ENCODE results near the gene LTBP1.
A peak's percentile ranks its signal among the peaks of the same experiment; 100 is the strongest.
"Not testable (repeated sequence)": the region's sequence is repeated elsewhere in the genome, so short reads cannot be mapped to it uniquely, and the experiment has no call there.

The LTBP1 gene

DNA sequence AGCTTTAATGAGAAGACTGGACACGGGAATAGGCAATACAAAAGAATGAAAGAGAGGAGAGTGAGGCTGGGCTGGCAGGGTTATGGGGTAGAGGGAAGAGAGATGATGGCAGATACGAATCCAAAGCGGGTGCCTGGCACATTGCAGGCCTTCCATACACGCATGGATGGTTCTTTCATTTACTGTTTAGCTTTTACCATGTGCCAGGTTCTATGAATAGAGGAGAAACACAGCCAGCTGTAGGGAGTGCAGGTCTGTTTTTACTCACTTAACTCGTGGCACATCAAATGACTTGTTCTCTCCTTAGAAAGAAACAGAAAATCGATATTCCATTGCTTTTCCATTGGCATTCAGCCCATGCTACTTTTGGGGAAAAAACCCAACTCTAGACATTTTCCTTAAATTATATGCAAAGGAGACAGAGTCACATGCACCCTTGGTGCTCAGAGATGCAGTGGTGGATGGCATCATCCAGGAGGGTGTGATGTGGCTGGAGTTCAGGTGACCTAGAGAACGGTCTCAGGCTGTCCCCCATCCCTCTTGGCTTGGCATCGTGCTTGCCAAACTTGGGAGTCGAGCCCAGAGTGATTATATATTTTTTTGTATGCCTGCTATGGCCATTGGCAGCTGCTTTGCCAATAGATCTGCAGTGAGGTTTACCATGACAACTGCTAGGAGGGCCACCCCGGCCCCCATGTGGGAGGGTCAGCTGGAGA lies 6.2 kb downstream of the LTBP1 start:
- Histone ChIP-seq H3K27me3 (ENCODE audit: control insufficient read depth, insufficient read depth, low read length) (no peaks in the 10 kb centered on the region), H3K36me3 (ENCODE audit: control insufficient read depth, insufficient read depth, low read length) (no peaks in the 10 kb centered on the region), H3K27ac (ENCODE audit: low read depth, low read length) (peak overlapping the region; percentile 12), H3K4me3 (ENCODE audit: low read length) (no peak overlapping the region), H3K4me1 (ENCODE audit: control insufficient read depth, insufficient read depth, low read length) (peaks cover 3% of the 10 kb centered on the region), H3K9ac (ENCODE audit: low read length) (no peak overlapping the region)

DNA sequence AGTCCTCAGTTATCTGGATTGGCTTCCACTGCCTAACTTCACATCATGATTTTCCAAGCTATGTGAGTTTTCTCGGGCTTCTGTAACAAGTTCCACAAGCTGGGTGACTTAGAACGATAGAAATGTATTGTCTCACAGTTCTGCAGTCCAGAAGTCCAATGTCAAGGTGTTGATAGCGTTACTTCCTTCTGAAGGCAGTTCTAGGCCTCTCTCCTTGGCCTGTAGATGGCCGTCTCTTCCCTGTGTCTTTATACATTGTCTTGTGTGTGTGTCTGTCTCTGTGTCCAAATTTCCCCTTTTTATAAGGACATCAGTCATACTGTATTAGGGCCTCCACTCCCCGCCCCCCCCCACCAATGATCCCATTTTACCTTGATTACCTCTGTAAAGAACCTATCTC lies 7.5 kb downstream of the LTBP1 start:
- H3K27ac ChIP-seq (ENCODE audit: low read depth, low read length), result no peak overlapping the region
- peaks cover 3% of the 10 kb centered on the region for H3K4me1 ChIP-seq (ENCODE audit: control insufficient read depth, insufficient read depth, low read length)
- no peak overlapping the region for H3K9ac ChIP-seq (ENCODE audit: low read length)
- H3K36me3 ChIP-seq (ENCODE audit: control insufficient read depth, insufficient read depth, low read length), result no peaks in the 10 kb centered on the region
- H3K27me3 ChIP-seq (ENCODE audit: control insufficient read depth, insufficient read depth, low read length), result no peaks in the 10 kb centered on the region
- no peak overlapping the region for H3K4me3 ChIP-seq (ENCODE audit: low read length)

DNA sequence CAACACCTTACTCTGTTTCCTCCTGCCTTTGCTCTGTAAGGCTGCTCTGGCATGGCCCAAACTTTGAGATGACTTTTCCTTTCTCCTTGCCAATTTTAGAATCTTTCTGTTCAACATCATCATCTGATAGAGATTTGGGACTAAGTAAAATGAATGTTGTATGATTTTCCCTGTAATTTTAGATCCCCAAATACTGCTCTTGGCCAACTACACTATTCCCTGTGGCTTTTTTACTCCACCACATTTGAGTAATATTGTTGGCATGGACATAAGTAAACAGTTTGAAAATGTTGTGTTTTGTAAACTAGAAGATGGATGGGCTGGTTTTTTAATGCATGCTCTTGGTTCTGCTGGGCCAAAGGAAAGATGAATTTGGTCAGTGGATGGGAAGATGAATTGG lies 12.1 kb downstream of the LTBP1 start:
- H3K36me3 ChIP-seq (ENCODE audit: control insufficient read depth, insufficient read depth, low read length), result no peaks in the 10 kb centered on the region
- H3K27ac ChIP-seq (ENCODE audit: low read depth, low read length), result no peak overlapping the region
- H3K9ac ChIP-seq (ENCODE audit: low read length), result no peak overlapping the region
- H3K4me1 ChIP-seq (ENCODE audit: control insufficient read depth, insufficient read depth, low read length), result no peaks in the 10 kb centered on the region
- H3K4me3 ChIP-seq (ENCODE audit: low read length), result no peak overlapping the region
- H3K27me3 ChIP-seq (ENCODE audit: control insufficient read depth, insufficient read depth, low read length), result no peaks in the 10 kb centered on the region

DNA sequence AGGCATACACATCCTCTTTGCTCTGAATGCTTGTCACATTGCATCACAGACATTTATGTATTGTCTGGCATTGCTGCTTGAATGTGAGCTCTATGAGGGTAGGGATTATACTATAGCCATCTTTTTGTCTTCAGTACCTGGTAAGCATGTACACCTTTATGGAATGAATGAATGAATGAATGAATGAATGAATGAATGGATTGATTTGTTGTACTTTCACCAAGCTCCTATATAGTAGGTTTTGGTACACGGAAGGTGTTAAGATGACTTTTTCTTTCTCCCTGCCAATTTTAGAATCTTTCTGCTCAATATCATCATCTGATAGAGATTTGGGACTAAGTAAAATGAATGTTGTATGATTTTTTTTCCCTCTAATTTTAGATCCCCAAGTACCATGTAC lies 13.5 kb downstream of the LTBP1 start:
- Histone ChIP-seq H3K9ac (ENCODE audit: low read length) (no peak overlapping the region), H3K27ac (ENCODE audit: low read depth, low read length) (no peak overlapping the region), H3K4me3 (ENCODE audit: low read length) (no peak overlapping the region), H3K36me3 (ENCODE audit: control insufficient read depth, insufficient read depth, low read length) (no peaks in the 10 kb centered on the region), H3K4me1 (ENCODE audit: control insufficient read depth, insufficient read depth, low read length) (no peaks in the 10 kb centered on the region), H3K27me3 (ENCODE audit: control insufficient read depth, insufficient read depth, low read length) (no peaks in the 10 kb centered on the region)

DNA sequence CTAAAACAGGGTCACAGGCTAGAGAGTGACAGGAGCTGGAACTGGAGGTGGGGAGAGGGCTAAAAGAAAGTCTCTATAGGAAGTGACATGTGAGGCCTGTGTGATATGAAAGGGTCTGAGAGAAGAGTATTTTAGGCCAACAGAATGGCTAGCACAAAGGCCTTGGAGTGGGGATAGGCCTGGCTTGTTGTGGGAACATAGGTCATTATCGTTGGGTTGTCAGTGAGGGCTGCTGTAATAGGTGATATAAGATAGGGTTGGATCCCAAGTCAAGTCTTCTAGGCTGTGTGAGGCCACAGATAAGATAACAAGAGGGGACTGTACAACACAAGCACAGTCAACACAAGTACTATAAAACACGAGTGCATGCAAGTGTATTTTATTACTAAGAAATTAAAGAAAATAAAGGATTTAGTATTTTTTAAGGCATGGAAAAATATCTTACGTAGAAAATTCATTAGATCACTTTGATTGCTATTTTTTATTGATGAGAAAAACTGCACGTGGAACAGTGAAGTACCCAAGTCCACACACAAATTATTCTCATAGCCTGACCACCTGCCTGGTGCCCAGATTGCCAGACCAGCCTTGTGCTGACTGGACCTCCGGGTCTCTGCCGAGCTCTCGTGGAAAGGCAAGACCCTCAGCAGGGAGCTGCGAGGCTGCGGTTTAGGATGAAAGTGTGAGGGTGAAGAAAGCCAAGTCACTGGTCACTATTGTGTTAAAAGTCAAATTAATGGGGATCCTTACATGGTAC lies 14.1 kb downstream of the LTBP1 start:
- Histone ChIP-seq H3K9ac (ENCODE audit: low read length) (no peak overlapping the region), H3K4me3 (ENCODE audit: low read length) (no peak overlapping the region), H3K4me1 (ENCODE audit: control insufficient read depth, insufficient read depth, low read length) (no peaks in the 10 kb centered on the region), H3K36me3 (ENCODE audit: control insufficient read depth, insufficient read depth, low read length) (no peaks in the 10 kb centered on the region), H3K27ac (ENCODE audit: low read depth, low read length) (no peak overlapping the region), H3K27me3 (ENCODE audit: control insufficient read depth, insufficient read depth, low read length) (no peaks in the 10 kb centered on the region)

DNA sequence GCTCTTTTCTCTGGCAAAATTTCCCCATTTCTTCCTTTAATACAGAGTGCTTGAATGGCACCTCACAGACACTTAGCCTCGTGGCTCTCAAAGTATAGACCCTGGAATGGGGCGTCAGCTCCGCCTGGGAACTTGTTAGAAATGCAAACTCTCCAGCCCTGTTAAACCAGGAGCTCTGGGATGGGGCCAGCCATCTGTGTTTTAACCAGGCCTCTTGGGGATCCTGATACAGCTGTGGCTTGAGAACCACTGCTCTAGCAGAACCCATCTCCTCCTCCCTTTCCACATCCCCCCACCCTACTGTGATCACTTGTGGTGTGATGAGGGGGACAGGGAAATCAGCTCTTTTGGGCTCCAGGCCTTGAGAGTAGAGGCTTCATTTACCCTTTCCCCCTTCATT lies 15.9 kb downstream of the LTBP1 start:
- Histone ChIP-seq H3K27me3 (ENCODE audit: control insufficient read depth, insufficient read depth, low read length) (no peaks in the 10 kb centered on the region), H3K4me3 (ENCODE audit: low read length) (no peak overlapping the region), H3K36me3 (ENCODE audit: control insufficient read depth, insufficient read depth, low read length) (no peaks in the 10 kb centered on the region), H3K27ac (ENCODE audit: low read depth, low read length) (no peak overlapping the region), H3K9ac (ENCODE audit: low read length) (no peak overlapping the region), H3K4me1 (ENCODE audit: control insufficient read depth, insufficient read depth, low read length) (no peaks in the 10 kb centered on the region)

DNA sequence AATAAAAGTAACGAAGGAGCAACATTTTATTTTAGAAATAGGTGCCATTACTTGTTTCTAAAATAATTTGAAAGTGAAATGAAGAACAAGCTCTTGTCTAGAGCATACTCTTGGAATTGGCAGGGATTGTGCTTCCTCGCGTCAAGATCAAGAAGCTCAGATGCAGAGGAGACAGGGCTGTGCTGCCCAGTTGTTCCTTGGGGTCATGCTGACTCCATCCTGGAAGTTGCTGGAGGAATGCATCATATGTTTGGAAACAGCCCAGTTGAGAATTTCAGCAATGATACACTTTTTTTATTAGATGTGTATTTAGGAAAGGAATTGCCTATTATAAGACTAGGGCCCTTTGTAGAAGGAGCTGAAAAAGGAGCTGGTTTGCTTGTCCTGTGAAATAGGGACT lies 17.2 kb downstream of the LTBP1 start:
- Histone ChIP-seq H3K4me1 (ENCODE audit: control insufficient read depth, insufficient read depth, low read length) (no peaks in the 10 kb centered on the region), H3K4me3 (ENCODE audit: low read length) (no peak overlapping the region), H3K27me3 (ENCODE audit: control insufficient read depth, insufficient read depth, low read length) (no peaks in the 10 kb centered on the region), H3K27ac (ENCODE audit: low read depth, low read length) (no peak overlapping the region), H3K36me3 (ENCODE audit: control insufficient read depth, insufficient read depth, low read length) (no peaks in the 10 kb centered on the region), H3K9ac (ENCODE audit: low read length) (no peak overlapping the region)

DNA sequence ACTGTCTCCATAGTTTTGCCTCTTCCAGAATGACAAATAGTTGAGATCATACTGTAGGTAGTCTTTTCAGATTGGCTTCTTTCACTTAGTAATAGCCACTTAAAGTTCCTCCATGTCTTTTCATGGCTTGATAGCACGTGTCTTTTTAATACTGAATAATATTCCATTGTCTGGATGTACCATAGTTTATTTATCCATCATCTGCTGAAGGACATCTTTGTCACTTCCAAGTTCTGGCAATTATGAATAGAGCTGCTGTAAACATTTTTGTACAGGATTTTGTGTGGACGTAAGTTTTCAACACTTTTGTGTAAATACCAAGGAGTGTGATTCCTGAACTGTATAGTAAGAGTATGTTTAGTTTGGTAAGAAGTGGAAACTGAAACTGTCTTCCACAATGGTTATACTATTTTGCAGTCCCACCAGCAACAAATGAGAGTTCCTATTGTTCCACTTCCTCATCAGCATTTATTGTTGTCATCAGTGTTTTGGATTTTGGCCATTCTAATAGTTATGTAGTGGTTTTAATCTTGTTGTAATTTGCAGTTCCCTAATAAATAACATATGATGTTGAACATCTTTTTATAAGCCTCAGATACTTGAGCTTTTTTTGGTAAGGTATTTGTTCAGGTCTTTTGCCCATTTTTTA lies 18.9 kb downstream of the LTBP1 start:
- Histone ChIP-seq H3K27ac (ENCODE audit: low read depth, low read length) (no peak overlapping the region), H3K4me3 (ENCODE audit: low read length) (no peak overlapping the region), H3K9ac (ENCODE audit: low read length) (no peak overlapping the region), H3K27me3 (ENCODE audit: control insufficient read depth, insufficient read depth, low read length) (no peaks in the 10 kb centered on the region), H3K36me3 (ENCODE audit: control insufficient read depth, insufficient read depth, low read length) (no peaks in the 10 kb centered on the region), H3K4me1 (ENCODE audit: control insufficient read depth, insufficient read depth, low read length) (no peaks in the 10 kb centered on the region)

DNA sequence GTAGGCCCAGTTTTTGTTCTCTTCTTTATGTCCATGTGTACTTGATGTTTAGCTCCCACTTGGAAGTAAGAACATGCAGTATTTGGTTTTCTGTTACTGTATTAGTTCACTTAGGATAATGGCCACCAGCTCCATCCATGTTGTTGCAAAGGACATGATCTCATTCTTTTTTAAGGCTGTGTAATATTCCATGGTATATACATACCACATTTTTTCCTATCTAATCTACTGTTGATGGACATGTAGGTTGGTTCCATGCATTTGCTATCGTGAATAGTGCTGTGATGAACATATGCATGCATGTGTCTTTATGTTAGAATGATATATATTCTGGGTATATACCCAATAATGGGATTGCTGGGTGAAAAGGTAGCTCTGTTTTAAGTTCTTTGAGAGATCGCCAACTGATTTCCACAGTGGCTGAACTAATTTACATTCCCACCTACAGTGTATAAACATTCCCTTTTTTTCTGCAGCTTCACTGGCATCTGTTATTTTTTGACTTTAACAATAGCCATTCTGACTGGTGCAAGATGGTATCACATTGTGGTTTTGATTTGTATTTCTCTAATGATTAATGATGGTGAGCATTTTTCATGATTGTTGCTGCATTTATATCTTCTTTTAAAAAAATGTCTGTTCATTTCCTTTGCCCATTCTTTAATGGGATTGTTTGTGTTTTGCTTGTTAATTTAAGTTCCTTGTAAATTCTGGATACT lies 22.9 kb downstream of the LTBP1 start:
- no peak overlapping the region for H3K9ac ChIP-seq (ENCODE audit: low read length)
- H3K4me1 ChIP-seq (ENCODE audit: control insufficient read depth, insufficient read depth, low read length), result no peaks in the 10 kb centered on the region
- no peak overlapping the region for H3K27ac ChIP-seq (ENCODE audit: low read depth, low read length)
- no peaks in the 10 kb centered on the region for H3K27me3 ChIP-seq (ENCODE audit: control insufficient read depth, insufficient read depth, low read length)
- no peak overlapping the region for H3K4me3 ChIP-seq (ENCODE audit: low read length)
- no peaks in the 10 kb centered on the region for H3K36me3 ChIP-seq (ENCODE audit: control insufficient read depth, insufficient read depth, low read length)

DNA sequence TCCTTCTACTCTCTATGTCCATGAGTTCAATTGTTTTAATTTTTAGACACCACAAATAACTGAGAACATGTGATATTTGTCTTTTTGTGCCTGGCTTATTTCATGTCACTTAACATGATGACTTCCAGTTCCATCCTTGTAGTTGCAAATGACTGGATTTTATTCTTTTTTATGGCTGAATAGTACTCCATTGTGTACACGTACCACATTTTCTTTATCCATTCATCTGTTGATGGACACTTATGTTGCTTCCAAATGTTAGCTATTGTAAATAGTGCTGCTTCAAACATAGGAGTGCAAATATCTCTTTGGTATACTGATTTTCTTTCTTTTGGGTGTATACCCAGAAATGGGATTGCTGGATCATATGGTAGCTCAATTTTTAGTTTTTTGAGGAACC lies 27.0 kb downstream of the LTBP1 start:
- H3K27me3 ChIP-seq (ENCODE audit: control insufficient read depth, insufficient read depth, low read length); H3K36me3 ChIP-seq (ENCODE audit: control insufficient read depth, insufficient read depth, low read length); H3K27ac ChIP-seq (ENCODE audit: low read depth, low read length); H3K4me1 ChIP-seq (ENCODE audit: control insufficient read depth, insufficient read depth, low read length); H3K4me3 ChIP-seq (ENCODE audit: low read length); H3K9ac ChIP-seq (ENCODE audit: low read length): not testable (repeated sequence)

DNA sequence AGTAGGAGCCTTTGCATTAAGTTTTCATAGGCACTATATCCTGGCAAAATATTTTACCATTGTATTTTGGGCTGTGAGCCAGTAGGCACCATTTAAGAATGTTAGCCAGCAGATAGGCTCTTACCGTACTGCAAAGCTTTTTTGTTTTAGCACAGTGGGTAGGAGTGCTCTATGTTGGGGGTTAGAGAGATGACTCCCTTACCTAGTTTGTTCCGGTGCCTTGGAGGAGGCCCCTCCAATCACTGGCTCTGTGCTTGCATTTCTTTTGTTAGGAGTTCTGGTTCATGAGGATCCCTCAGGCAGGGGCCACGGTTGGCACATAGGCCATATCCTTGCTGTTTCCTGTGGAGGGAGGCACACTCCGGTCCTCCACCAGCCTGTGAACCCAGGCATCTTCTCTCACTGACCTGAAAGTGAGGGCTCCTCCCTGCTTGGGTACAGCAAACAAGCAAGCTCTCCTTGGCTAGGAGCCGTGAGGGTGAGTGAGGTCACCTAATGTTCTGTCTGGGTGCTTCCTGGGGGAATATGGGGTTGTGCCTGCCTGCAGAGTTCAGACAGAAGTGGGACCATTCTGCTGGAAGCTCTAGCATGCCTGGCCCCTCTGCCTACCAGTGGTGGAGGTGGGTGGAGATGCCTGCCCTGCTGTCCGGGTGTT lies 29.8 kb downstream of the LTBP1 start:
- H3K36me3 ChIP-seq (ENCODE audit: control insufficient read depth, insufficient read depth, low read length), result no peaks in the 10 kb centered on the region
- H3K4me1 ChIP-seq (ENCODE audit: control insufficient read depth, insufficient read depth, low read length), result no peaks in the 10 kb centered on the region
- no peaks in the 10 kb centered on the region for H3K27me3 ChIP-seq (ENCODE audit: control insufficient read depth, insufficient read depth, low read length)
- no peak overlapping the region for H3K27ac ChIP-seq (ENCODE audit: low read depth, low read length)
- H3K4me3 ChIP-seq (ENCODE audit: low read length), result no peak overlapping the region
- no peak overlapping the region for H3K9ac ChIP-seq (ENCODE audit: low read length)

DNA sequence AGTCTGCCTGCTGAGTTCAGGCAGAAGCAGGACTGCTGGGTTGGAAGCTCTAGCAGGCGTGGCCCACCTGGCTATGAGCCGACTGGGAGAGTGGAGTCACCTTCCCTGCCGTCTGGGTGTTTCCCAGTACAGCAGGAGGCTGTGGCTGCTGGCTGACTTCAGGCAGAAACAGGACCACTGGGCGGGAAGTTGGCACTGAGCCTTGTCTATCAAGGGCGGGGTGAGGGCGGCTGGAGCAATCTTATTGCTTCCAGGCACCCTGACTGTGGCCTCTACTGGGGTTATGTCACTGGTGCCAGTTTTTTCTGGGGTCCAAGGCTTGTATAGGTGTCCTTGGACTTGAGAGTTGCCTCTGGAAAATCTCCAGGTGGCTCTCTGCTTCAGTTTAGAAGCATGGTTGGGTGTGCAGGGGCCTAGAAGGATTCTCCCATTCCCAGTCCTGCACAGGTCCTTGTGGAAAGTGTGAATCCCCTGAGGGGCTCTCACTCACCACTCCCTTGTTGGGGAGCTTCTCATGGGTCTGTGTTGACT lies 30.5 kb downstream of the LTBP1 start:
- Histone ChIP-seq H3K27ac (ENCODE audit: low read depth, low read length) (no peak overlapping the region), H3K36me3 (ENCODE audit: control insufficient read depth, insufficient read depth, low read length) (no peaks in the 10 kb centered on the region), H3K4me1 (ENCODE audit: control insufficient read depth, insufficient read depth, low read length) (no peaks in the 10 kb centered on the region), H3K9ac (ENCODE audit: low read length) (no peak overlapping the region), H3K4me3 (ENCODE audit: low read length) (no peak overlapping the region), H3K27me3 (ENCODE audit: control insufficient read depth, insufficient read depth, low read length) (no peaks in the 10 kb centered on the region)
